ENCODE measurements around the gene MXD4.
A peak's percentile ranks its signal among the peaks of the same experiment; 100 is the strongest.

The MXD4 gene

DNA sequence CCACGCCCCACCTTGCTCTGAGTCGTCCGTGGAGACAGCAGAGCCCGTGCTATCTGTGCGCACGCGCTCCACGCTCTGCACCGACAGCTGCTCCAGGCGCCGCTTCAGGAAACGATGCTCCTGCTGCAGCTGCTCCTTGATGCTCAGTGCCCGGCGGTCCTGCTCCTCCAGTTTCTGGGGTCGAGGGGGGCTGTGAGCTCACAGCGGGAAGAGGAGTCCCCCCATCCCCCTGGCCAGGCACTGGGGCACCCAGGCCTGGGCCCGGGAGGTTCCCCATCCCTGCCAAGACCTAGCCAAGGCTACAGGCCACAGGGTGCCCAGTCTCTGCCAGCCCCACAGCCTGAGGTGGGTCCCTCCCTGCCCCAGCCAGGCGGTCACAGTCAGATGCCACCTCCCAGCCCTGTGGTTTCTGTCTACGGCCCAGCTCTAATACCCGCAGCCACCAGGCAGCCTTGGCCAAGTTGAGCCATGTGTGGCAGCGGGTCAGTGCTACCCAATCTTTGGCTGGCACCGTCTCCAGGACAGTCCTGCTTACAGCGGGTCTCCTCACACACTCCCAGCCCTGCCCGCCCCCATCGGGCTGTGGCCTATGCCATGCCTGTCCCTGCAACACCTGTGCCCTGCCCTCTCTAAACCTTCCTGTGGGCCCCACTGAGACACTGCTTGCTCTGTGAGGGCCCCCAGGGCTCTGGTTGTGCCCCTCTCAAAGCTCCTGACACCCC lies 10.7 kb downstream of the MXD4 start:
- Histone ChIP-seq H3K9me3 (ENCODE audit: severe bottlenecking) (no peaks in the 10 kb centered on the region), H3K4me3 (ENCODE audit: severe bottlenecking) (no peak overlapping the region), H3K27ac (ENCODE audit: poor library complexity, severe bottlenecking) (no peak overlapping the region), H3K4me1 (ENCODE audit: insufficient read depth, poor library complexity, severe bottlenecking) (no peaks in the 10 kb centered on the region), H3K27me3 (ENCODE audit: insufficient read depth, poor library complexity, severe bottlenecking) (no peaks in the 10 kb centered on the region), H3K36me3 (ENCODE audit: low read depth) (peaks cover 14% of the 10 kb centered on the region)
- no peak for DNase-seq (ENCODE audit: low spot score)
- no peak for ATAC-seq (ENCODE audit: low read depth)
- TF ChIP-seq, protein P1, sequence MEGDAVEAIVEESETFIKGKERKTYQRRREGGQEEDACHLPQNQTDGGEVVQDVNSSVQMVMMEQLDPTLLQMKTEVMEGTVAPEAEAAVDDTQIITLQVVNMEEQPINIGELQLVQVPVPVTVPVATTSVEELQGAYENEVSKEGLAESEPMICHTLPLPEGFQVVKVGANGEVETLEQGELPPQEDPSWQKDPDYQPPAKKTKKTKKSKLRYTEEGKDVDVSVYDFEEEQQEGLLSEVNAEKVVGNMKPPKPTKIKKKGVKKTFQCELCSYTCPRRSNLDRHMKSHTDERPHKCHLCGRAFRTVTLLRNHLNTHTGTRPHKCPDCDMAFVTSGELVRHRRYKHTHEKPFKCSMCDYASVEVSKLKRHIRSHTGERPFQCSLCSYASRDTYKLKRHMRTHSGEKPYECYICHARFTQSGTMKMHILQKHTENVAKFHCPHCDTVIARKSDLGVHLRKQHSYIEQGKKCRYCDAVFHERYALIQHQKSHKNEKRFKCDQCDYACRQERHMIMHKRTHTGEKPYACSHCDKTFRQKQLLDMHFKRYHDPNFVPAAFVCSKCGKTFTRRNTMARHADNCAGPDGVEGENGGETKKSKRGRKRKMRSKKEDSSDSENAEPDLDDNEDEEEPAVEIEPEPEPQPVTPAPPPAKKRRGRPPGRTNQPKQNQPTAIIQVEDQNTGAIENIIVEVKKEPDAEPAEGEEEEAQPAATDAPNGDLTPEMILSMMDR (IDR thresholded peaks at IDR 0.05; ENCODE audit: poor library complexity, severe bottlenecking): no peak

DNA sequence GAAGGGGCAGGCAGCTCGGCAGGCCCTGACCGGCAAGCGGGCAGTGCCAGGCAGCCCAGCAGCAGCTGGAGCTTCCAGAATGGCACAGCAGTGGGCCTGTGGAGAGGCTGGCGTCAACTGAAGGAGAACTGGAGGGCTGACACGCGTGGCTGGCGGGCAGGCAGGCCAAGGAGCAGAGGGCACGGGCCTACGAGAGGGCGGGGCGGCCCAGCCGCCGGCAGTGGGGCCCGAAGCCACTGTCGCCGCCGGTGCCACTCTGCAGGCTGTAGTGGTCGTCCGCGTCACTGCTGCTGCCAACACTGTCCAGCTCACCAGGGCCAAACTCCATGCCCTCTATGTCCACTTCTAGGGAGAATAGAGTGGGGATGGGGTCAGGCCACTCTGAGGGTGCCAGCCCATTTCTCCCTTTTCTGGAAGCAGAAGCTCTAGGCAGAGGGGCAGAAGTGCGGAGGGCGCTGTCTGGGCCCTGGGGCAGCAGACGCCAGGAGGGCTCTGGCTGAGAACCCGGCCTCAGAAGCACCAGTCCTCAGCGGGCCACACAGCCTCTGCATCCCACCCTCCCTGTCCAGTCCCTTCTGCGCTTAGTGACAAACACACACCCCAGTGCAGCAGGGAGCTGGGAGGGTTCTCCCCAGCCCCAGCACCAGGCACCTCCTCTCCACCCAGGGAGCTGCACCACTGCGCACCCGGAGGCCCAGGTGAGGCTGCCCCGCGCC lies 11.4 kb downstream of the MXD4 start:
- TF ChIP-seq, protein P1 (IDR thresholded peaks at IDR 0.05; ENCODE audit: poor library complexity, severe bottlenecking): no peak
- no peaks in the 10 kb centered on the region for H3K27me3 ChIP-seq (ENCODE audit: insufficient read depth, poor library complexity, severe bottlenecking)
- peaks cover 14% of the 10 kb centered on the region for H3K36me3 ChIP-seq (ENCODE audit: low read depth)
- no peak overlapping the region for H3K4me3 ChIP-seq (ENCODE audit: severe bottlenecking)
- no peak overlapping the region for H3K27ac ChIP-seq (ENCODE audit: poor library complexity, severe bottlenecking)
- H3K4me1 ChIP-seq (ENCODE audit: insufficient read depth, poor library complexity, severe bottlenecking): no peaks in the 10 kb centered on the region
- no peaks in the 10 kb centered on the region for H3K9me3 ChIP-seq (ENCODE audit: severe bottlenecking)
- no peak for ATAC-seq (ENCODE audit: low read depth)
- no peak for DNase-seq (ENCODE audit: low spot score)

DNA sequence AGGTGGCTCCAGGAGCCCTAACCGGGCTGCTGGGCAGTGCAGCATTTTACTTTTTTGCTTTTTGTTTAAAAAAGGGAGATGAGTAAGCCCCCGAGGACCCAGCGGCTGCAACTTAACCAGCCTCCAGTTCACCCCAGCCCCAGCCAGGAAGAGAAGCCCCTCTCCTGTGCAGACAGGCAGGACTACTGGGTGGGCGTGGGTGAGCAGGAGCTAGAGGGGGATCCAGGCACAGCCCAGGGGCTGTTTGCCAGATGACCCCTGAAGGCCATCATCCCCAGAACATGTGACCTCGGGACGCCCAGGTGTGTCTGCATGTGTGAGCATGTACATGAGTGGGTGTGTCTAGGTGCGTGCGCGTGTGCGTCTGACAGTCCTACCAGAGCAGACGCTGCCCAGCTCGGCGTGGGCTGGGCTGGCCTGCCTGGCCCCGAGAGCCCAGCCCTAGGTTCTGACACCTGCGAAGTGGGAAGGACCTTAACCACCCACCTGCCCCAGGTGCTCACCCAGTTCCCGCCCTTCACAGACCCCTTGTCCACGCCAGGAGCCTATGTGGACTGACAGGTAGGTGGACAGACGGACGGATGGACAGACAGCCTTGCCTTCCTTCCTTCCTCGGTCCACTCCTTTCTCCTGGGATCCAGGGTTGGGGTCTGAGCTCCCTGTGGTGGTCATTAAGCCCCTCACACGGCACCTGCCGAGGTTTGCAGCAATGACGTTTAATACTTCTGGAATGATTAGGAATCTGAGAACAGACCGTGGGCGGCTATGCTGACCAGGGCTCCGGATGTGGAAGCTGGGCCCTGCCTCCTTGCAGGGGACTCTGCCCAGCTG lies 12.2 kb downstream of the MXD4 start:
- ATAC-seq (ENCODE audit: low read depth): no peak
- Histone ChIP-seq H3K27ac (ENCODE audit: poor library complexity, severe bottlenecking) (no peak overlapping the region), H3K4me1 (ENCODE audit: insufficient read depth, poor library complexity, severe bottlenecking) (no peaks in the 10 kb centered on the region), H3K27me3 (ENCODE audit: insufficient read depth, poor library complexity, severe bottlenecking) (no peaks in the 10 kb centered on the region), H3K36me3 (ENCODE audit: low read depth) (peaks cover 11% of the 10 kb centered on the region), H3K4me3 (ENCODE audit: severe bottlenecking) (no peak overlapping the region), H3K9me3 (ENCODE audit: severe bottlenecking) (no peaks in the 10 kb centered on the region)
- TF ChIP-seq, protein P1 (IDR thresholded peaks at IDR 0.05; ENCODE audit: poor library complexity, severe bottlenecking): no peak
- peak; percentile 59 for DNase-seq (ENCODE audit: low spot score)

DNA sequence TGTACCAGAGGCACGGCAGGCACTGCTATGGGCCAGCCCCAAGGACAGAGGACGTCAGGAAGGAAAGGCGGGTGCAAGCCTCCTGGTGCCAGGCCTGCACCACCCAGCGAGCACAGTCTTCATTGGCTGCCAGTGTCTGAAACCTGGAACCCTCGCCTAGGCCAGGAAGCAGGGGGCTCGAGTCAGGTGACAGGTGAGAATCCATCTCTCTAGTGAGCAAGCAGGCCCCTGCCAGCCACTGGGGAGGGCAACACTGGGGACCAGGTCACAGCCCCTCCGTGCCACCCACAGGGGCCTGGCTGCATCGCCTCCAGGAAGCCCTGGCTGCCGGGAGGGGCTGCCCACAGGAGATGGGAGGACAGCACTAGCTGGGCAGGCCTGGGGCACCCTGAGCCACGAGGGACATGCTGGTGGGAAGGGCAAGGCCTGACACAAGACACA lies 13.1 kb downstream of the MXD4 start:
- Histone ChIP-seq H3K4me1 (ENCODE audit: insufficient read depth, poor library complexity, severe bottlenecking) (no peaks in the 10 kb centered on the region), H3K36me3 (ENCODE audit: low read depth) (peaks cover 2% of the 10 kb centered on the region; the same call in 1 of the 2 replicates), H3K4me3 (ENCODE audit: severe bottlenecking) (no peak overlapping the region), H3K27ac (ENCODE audit: poor library complexity, severe bottlenecking) (no peak overlapping the region), H3K9me3 (ENCODE audit: severe bottlenecking) (no peaks in the 10 kb centered on the region), H3K27me3 (ENCODE audit: insufficient read depth, poor library complexity, severe bottlenecking) (no peaks in the 10 kb centered on the region)
- TF ChIP-seq, protein P1 (IDR thresholded peaks at IDR 0.05; ENCODE audit: poor library complexity, severe bottlenecking): no peak
- ATAC-seq (ENCODE audit: low read depth): no peak
- DNase-seq (ENCODE audit: low spot score): no peak
